GM15510 (cell line): ENCODE results near the gene PDZD7.

Source experiments
- POLR2A ChIP-seq: IDR thresholded peaks from 3 replicates; pipeline ENCODE4 v1.6.1; 2011; ENCODE audit warnings: borderline replicate concordance; ENCODE audit not compliant: insufficient read length; ENCODE audit errors: extremely low read depth

The PDZD7 gene

GRCh38 chr10:100998183-100998990 is 32.5 kb downstream of the PDZD7 start:
- TF ChIP-seq POLR2A = no peak

GRCh38 chr10:100997360-100998182 is 33.4 kb downstream of the PDZD7 start:
- peak; percentile 49 for TF ChIP-seq POLR2A

GRCh38 chr10:100996678-100997359 is 34.1 kb downstream of the PDZD7 start:
- peak; percentile 56 for TF ChIP-seq POLR2A

GRCh38 chr10:100995181-100995580 is 35.7 kb downstream of the PDZD7 start:
- TF ChIP-seq POLR2A = no peak

GRCh38 chr10:100993986-100994708 is 36.8 kb downstream of the PDZD7 start:
- TF ChIP-seq POLR2A = no peak

GRCh38 chr10:100989088-100989487 is 41.8 kb downstream of the PDZD7 start:
- TF ChIP-seq POLR2A = no peak

- TF ChIP-seq POLR2A = no peak
Measured at GRCh38 chr10:100988166-100988565, 42.8 kb downstream of the PDZD7 start.

- no peak for TF ChIP-seq POLR2A
Measured at GRCh38 chr10:100987685-100988049, 43.3 kb downstream of the PDZD7 start.

GRCh38 chr10:100986952-100987684 is 43.8 kb downstream of the PDZD7 start, which contains the start of the genes MRPL43 and TWNK:
MRPL43 (minus strand) TSS chr10:100987497; CDS start chr10:100987443, 54 bp downstream.
TWNK (plus strand) TSS chr10:100987543; CDS start chr10:100988211, 668 bp downstream.
- peak; percentile 69 for TF ChIP-seq POLR2A

GRCh38 chr10:100986623-100986951 is 44.3 kb downstream of the PDZD7 start:
- TF ChIP-seq POLR2A = no peak

- no peak for TF ChIP-seq POLR2A
Measured at GRCh38 chr10:100985336-100985735, 45.6 kb downstream of the PDZD7 start.

GRCh38 chr10:100984672-100985177 is 46.2 kb downstream of the PDZD7 start:
- TF ChIP-seq POLR2A = no peak

GRCh38 chr10:100983868-100984671 is 46.9 kb downstream of the PDZD7 start:
- no peak for TF ChIP-seq POLR2A
